ENCODE results near the gene SASH3. TPM values are rescaled to one million over a fixed set of nuclear protein-coding genes. Genes with fewer than 3 reads are reported as not detected.

SASH3 gene
- total and polyA plus RNA-seq, 8 donors: 0.58 to 12.1 (median 3.5) TPM; not detected in 1

DNA sequence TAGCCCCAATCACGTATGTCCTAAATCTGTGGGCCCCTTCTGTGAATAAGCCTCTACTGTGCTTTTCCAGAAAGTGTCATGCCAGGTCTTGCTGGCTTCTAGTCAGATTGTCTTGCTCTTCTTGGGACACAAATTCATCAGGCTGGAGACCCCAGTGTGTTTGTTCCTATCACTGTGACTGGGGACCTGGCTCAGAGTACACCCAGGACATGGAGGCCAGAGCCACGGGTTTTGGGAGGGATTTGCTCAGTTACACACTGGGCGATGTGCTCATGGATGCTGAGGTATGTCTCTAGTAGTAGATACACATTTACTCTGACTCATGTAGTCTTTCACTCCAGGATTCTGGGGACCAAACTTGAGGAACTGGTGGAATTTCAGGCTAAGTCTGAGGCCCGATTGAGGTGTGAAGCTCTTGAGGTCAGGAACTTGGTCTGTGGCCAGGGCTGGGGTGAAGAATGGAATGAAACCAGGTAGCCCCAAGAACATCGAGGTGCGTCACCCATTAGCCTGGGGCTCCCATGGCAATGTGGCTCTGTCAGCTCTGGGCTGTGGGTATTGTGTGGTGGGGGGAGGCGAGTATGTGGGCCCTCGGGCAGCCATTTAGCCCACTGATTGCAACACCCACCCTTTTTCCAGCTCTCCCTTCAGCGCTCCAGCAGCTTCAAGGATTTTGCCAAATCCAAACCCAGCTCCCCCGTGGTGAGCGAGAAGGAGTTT, 7.7 kb downstream of the SASH3 start:
- DNase-seq: no peak
- Histone ChIP-seq H3K4me1 (peaks cover 0 to 6% (median 0%) of the 10 kb centered on the region in 4 donors), H3K9me3 (no peaks in the 10 kb centered on the region), H3K27ac (peak overlapping the region in 1 of 5 donors; percentile 1), H3K4me3 (no peak overlapping the region), H3K27me3 (peaks cover 0 to 4% (median 0%) of the 10 kb centered on the region in 3 donors), H3K36me3 (peaks cover 0 to 6% (median 0%) of the 10 kb centered on the region in 4 donors)
- intact Hi-C loops (cut with DNase I; ENCODE audit: low total_unique reads): no loop called here
- 73 to 86% (median 82%) methylated on average over 10 to 11 of the region's 11 CpGs for WGBS, 5 donors
- TF ChIP-seq POLR2A (IDR thresholded peaks at IDR 0.05) (no peak), POLR2AphosphoS5 (IDR thresholded peaks at IDR 0.05) (no peak)
- TF ChIP-seq, protein P1, sequence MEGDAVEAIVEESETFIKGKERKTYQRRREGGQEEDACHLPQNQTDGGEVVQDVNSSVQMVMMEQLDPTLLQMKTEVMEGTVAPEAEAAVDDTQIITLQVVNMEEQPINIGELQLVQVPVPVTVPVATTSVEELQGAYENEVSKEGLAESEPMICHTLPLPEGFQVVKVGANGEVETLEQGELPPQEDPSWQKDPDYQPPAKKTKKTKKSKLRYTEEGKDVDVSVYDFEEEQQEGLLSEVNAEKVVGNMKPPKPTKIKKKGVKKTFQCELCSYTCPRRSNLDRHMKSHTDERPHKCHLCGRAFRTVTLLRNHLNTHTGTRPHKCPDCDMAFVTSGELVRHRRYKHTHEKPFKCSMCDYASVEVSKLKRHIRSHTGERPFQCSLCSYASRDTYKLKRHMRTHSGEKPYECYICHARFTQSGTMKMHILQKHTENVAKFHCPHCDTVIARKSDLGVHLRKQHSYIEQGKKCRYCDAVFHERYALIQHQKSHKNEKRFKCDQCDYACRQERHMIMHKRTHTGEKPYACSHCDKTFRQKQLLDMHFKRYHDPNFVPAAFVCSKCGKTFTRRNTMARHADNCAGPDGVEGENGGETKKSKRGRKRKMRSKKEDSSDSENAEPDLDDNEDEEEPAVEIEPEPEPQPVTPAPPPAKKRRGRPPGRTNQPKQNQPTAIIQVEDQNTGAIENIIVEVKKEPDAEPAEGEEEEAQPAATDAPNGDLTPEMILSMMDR (IDR thresholded peaks at IDR 0.05): no peak

DNA sequence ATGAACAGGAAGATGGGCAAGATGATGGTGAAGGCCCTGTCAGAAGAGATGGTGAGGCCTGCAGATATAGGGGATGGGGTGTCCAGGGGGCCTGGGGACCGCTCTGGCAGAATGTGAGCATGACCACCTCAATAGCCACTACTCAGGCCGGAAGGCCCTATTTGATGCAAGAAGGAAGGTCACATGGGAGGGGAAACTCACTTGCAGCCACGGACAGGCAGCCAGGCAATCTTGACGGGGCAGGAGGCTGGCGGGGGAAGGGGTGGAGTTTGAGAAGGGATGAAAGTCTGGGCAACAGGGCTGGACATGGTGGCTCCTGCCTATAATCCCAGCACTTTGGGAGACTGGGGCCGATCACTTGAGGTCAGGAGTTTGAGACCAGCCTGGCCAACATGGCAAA, 8.8 kb downstream of the SASH3 start:
- DNase-seq: no peak
- Histone ChIP-seq H3K4me3 (no peak overlapping the region), H3K9me3 (no peaks in the 10 kb centered on the region), H3K4me1 (peaks cover 0 to 6% (median 0%) of the 10 kb centered on the region in 4 donors), H3K27ac (no peak overlapping the region), H3K27me3 (peaks cover 0 to 4% (median 0%) of the 10 kb centered on the region in 3 donors), H3K36me3 (peaks cover 0 to 9% (median under 1%) of the 10 kb centered on the region in 4 donors)
- TF ChIP-seq POLR2A (IDR thresholded peaks at IDR 0.05): no peak
- no peak for TF ChIP-seq EP300 (IDR thresholded peaks at IDR 0.05)
- TF ChIP-seq, protein P1 (IDR thresholded peaks at IDR 0.05): no peak
- TF ChIP-seq POLR2AphosphoS5 (IDR thresholded peaks at IDR 0.05): no peak
- WGBS, 5 donors: 56 to 82% (median 76%) methylated on average over 4 to 6 of the region's 6 CpGs
- intact Hi-C loops (cut with DNase I; ENCODE audit: low total_unique reads): no loop called here

- Histone ChIP-seq H3K4me1 (peaks cover 0 to 6% (median 0%) of the 10 kb centered on the region in 4 donors), H3K27me3 (peaks cover 0 to 4% (median 0%) of the 10 kb centered on the region in 3 donors), H3K4me3 (no peak overlapping the region), H3K36me3 (peaks cover 0 to 13% (median 3%) of the 10 kb centered on the region in 4 donors), H3K27ac (no peak overlapping the region), H3K9me3 (no peaks in the 10 kb centered on the region)
- 75 to 85% (median 82%) methylated on average over 3 of the region's 3 CpGs for WGBS, 5 donors
- intact Hi-C loops (cut with DNase I; ENCODE audit: low total_unique reads): no loop called here
- no peak for DNase-seq
- TF ChIP-seq POLR2AphosphoS5 (IDR thresholded peaks at IDR 0.05) (no peak), POLR2A (IDR thresholded peaks at IDR 0.05) (no peak), EP300 (IDR thresholded peaks at IDR 0.05) (no peak)
- TF ChIP-seq, protein P1 (IDR thresholded peaks at IDR 0.05): no peak
These were observed 10.4 kb downstream of the SASH3 start for GRCh38 chrX:129790146-129790545.

- TF ChIP-seq POLR2AphosphoS5 (IDR thresholded peaks at IDR 0.05): no peak
- TF ChIP-seq EP300 (IDR thresholded peaks at IDR 0.05): no peak
- no peak for TF ChIP-seq POLR2A (IDR thresholded peaks at IDR 0.05)
- TF ChIP-seq, protein P1 (IDR thresholded peaks at IDR 0.05): no peak
- peaks cover 0 to 13% (median 3%) of the 10 kb centered on the region in 4 donors for H3K36me3 ChIP-seq
- H3K4me3 ChIP-seq: no peak overlapping the region
- peaks cover 0 to 1% (median 0%) of the 10 kb centered on the region in 3 donors for H3K27me3 ChIP-seq
- intact Hi-C loops (cut with DNase I; ENCODE audit: low total_unique reads): no loop called here
- peaks cover 0 to 2% (median 0%) of the 10 kb centered on the region in 4 donors for H3K4me1 ChIP-seq
- H3K27ac ChIP-seq: no peak overlapping the region
- H3K9me3 ChIP-seq: no peaks in the 10 kb centered on the region
- DNase-seq: no peak
- WGBS, 5 donors: 79 to 100% (median 93%) methylated on average over 2 to 9 of the region's 9 CpGs
These were observed 11.1 kb downstream of the SASH3 start for GRCh38 chrX:129790808-129791207.

Data from stomach (tissue), 9 donors.